Esophagus muscularis mucosa (tissue), 4 donors: ENCODE results near the gene TOR1AIP2. TPM values are rescaled to one million over a fixed set of nuclear protein-coding genes. Genes with fewer than 3 reads are reported as not detected.

Experiments
- DNase-seq: peaks from one replicate; pipeline ENCODE4 v3.0.0-alpha.2; 2017; ENCODE audit errors: extremely low spot score
- H3K27ac ChIP-seq, 4 donors: fragments of 200-600 bp; sonication (generic); replicated peaks in 1 of 4; 1 replicate in 3 of 4; 2 replicates in 1 of 4; pipeline ENCODE4 v1.5.1; 2016 to 2019; ENCODE audit warnings: mild to moderate bottlenecking in 1 of 4
- H3K27me3 ChIP-seq, 4 donors: fragments of 200-600 bp; sonication (generic); one replicate each; pipeline versions ENCODE4 v1.5.1 to v1.6.0; 2016 to 2019
- H3K36me3 ChIP-seq, 4 donors: fragments of 200-600 bp; sonication (generic); one replicate each; pipeline ENCODE4 v1.5.1; 2016 to 2019
- H3K4me1 ChIP-seq, 4 donors: fragments of 200-600 bp; sonication (generic); one replicate each; pipeline ENCODE4 v1.5.1; 2016 to 2019
- H3K4me3 ChIP-seq, 4 donors: fragments of 200-600 bp; sonication (generic); 1 replicate in 2 of 4; 2 replicates in 2 of 4; pipeline ENCODE4 v1.5.1; 2016 to 2019; ENCODE audit warnings: mild to moderate bottlenecking in 4 of 4, moderate library complexity in 1 of 4
- H3K9me3 ChIP-seq, 4 donors: fragments of 200-600 bp; sonication (generic); 1 replicate in 3 of 4; 2 replicates in 1 of 4; pipeline ENCODE4 v1.5.1; 2016 to 2019
- EP300 ChIP-seq: sonication (generic); formaldehyde crosslinking; IDR thresholded peaks from one replicate; pipeline ENCODE4 v1.6.1; 2017; ENCODE audit warnings: antibody characterized with exemption
- POLR2A ChIP-seq: fragments of 450-650 bp; IDR thresholded peaks from one replicate; pipeline ENCODE4 v1.6.1; 2017; ENCODE audit warnings: antibody characterized with exemption, moderate library complexity, mild to moderate bottlenecking, low read depth
- POLR2AphosphoS5 ChIP-seq, 2 donors: sonication (generic); formaldehyde crosslinking; IDR thresholded peaks; one replicate each; pipeline ENCODE4 v1.6.1; 2017; ENCODE audit warnings: antibody characterized with exemption in 2 of 2
- WGBS: methylation state at CpG from one replicate; pipeline ENCODE4 v1.1.5; 2018; 5-methylcytosine and 5-hydroxymethylcytosine counted together
- intact Hi-C: fragments of 100-400 bp; cut with DNase I; formaldehyde crosslinking; loops from one replicate; pipeline ENCODE4 v1.15.1; 2023
- total RNA-seq, 4 donors: library from RNA; depleted of rRNA; stranded (reverse); fragments of >200 nt; gene quantifications; one replicate each; pipeline versions ENCODE4 v1.1.0 to v1.2.1, GENCODE V29; 2016
- TF ChIP-seq, protein P1 (sequence below), 3 experiments: fragments of 200-600 bp in 2 of 3; fragments of 450-650 bp in 1 of 3; sonication (generic) in 2 of 3; IDR thresholded peaks; one replicate each; pipeline ENCODE4 v1.5.1; 2017 to 2019; ENCODE audit warnings: antibody characterized with exemption in 3 of 3, mild to moderate bottlenecking in 2 of 3, moderate library complexity in 1 of 3

TOR1AIP2 gene
- total RNA-seq, 4 donors from 2014 or later, result 42.8 to 71.1 (median 47.0) TPM

DNA sequence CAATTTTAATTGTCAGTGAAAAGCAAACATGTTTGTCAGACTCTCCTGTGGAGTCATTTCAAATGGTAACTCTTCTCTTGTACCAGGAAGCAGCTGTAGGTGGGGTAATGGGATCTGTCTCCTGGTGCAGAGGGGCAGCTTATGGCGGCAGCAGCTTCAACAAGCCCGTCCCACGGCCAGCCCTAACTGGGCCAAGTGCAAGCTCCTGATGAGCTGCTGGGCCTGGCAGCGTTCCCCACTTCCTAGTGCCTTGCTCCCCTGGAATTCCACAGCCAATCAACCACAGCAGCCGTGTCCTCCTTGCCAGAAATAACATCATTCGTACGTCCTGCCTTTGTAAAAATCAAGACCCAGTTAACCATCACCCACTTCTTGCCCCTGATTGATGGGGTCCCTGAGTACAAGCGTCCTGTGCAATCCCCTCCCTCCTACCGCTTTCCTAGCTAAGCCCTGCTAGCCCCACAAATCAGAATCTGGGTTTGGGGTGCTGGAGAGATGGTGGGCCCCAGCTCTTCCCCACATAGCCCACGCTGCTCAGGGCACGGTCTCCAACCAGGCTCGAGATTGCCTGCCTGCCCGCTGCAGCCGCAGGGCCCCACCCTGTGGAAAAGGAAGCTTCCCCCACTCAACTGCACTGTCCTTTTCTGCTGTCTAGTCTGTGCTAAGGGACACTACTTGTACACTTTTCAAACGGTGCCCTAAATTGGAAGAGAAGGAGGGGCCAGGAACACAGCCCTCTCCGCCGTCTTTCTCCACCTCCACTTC is 61.2 kb downstream of the TOR1AIP2 start:
- no peaks in the 10 kb centered on the region for H3K9me3 ChIP-seq
- H3K4me1 ChIP-seq, result peaks cover 21 to 45% (median 32%) of the 10 kb centered on the region in 4 donors
- intact Hi-C loops, result no loop called here
- no peak overlapping the region for H3K4me3 ChIP-seq
- 68% methylated on average over 17 of the region's 17 CpGs for WGBS
- no peaks in the 10 kb centered on the region for H3K27me3 ChIP-seq
- TF ChIP-seq POLR2A, result no peak
- TF ChIP-seq POLR2AphosphoS5 (IDR thresholded peaks at IDR 0.05), result peak in 1 of 2 donors; percentile 43
- TF ChIP-seq, protein P1, sequence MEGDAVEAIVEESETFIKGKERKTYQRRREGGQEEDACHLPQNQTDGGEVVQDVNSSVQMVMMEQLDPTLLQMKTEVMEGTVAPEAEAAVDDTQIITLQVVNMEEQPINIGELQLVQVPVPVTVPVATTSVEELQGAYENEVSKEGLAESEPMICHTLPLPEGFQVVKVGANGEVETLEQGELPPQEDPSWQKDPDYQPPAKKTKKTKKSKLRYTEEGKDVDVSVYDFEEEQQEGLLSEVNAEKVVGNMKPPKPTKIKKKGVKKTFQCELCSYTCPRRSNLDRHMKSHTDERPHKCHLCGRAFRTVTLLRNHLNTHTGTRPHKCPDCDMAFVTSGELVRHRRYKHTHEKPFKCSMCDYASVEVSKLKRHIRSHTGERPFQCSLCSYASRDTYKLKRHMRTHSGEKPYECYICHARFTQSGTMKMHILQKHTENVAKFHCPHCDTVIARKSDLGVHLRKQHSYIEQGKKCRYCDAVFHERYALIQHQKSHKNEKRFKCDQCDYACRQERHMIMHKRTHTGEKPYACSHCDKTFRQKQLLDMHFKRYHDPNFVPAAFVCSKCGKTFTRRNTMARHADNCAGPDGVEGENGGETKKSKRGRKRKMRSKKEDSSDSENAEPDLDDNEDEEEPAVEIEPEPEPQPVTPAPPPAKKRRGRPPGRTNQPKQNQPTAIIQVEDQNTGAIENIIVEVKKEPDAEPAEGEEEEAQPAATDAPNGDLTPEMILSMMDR (IDR thresholded peaks at IDR 0.05), result no peak
- no peak for DNase-seq
- H3K36me3 ChIP-seq, result no peaks in the 10 kb centered on the region
- peak overlapping the region in 2 of 4 donors; percentile 7 to 24 for H3K27ac ChIP-seq

DNA sequence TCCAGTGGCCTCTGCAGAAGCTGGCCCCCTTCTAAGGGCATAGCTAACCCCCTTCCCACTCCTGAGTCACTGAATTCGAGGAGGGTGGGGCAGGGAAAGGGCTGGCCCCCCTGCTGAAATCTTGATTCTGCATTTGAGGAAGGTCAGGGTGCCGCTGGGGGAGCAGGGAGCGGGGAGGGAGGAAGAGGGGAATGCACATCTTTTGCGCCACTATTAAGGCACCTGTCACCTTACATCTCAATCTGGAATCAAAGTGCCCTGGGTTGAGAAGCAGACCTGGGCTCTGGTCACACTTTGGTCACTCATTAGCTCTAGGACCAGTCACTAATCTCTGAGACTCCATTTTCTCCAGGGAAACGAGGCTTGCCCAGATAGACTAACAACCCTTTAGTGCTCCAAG is 62.0 kb downstream of the TOR1AIP2 start:
- H3K4me1 ChIP-seq, result peaks cover 21 to 45% (median 32%) of the 10 kb centered on the region in 4 donors
- peak overlapping the region; percentile 46 to 59 (median 49) for H3K4me3 ChIP-seq
- no peaks in the 10 kb centered on the region for H3K9me3 ChIP-seq
- no peak for DNase-seq
- TF ChIP-seq, protein P1 (IDR thresholded peaks at IDR 0.05), result no peak
- TF ChIP-seq EP300 (no peak), POLR2A (no peak), POLR2AphosphoS5 (IDR thresholded peaks at IDR 0.05) (no peak)
- intact Hi-C loops, result no loop called here
- no peaks in the 10 kb centered on the region for H3K36me3 ChIP-seq
- H3K27me3 ChIP-seq, result no peaks in the 10 kb centered on the region
- WGBS, result 51% methylated on average over 4 of the region's 5 CpGs
- H3K27ac ChIP-seq, result peak overlapping the region in 2 of 4 donors; percentile 7 to 24

DNA sequence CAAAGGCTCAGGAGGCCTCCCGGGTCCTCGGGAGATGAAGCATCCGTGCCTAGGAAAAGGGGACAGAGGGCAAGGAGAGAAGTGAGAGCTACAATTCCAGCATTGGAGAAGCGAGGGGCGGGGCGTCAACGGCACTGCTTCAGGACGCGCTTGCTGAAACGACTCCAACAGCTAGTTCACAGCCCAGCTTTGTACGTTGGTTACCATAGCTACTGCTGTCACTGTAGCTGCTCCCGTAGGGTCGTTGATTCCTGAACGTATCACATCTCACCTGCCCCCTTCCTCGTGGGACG is 63.1 kb downstream of the TOR1AIP2 start:
- peak overlapping the region in 2 of 4 donors; percentile 7 to 40 for H3K27ac ChIP-seq
- peaks cover 24 to 45% (median 37%) of the 10 kb centered on the region in 4 donors for H3K4me1 ChIP-seq
- intact Hi-C loops, result no loop called here
- H3K36me3 ChIP-seq, result no peaks in the 10 kb centered on the region
- 6% methylated on average over 14 of the region's 16 CpGs for WGBS
- DNase-seq, result no peak
- no peak for TF ChIP-seq POLR2AphosphoS5 (IDR thresholded peaks at IDR 0.05)
- no peaks in the 10 kb centered on the region for H3K9me3 ChIP-seq
- H3K4me3 ChIP-seq, result peak overlapping the region; percentile 46 to 59 (median 49)
- H3K27me3 ChIP-seq, result peaks cover 0 to 7% (median 0%) of the 10 kb centered on the region in 4 donors

DNA sequence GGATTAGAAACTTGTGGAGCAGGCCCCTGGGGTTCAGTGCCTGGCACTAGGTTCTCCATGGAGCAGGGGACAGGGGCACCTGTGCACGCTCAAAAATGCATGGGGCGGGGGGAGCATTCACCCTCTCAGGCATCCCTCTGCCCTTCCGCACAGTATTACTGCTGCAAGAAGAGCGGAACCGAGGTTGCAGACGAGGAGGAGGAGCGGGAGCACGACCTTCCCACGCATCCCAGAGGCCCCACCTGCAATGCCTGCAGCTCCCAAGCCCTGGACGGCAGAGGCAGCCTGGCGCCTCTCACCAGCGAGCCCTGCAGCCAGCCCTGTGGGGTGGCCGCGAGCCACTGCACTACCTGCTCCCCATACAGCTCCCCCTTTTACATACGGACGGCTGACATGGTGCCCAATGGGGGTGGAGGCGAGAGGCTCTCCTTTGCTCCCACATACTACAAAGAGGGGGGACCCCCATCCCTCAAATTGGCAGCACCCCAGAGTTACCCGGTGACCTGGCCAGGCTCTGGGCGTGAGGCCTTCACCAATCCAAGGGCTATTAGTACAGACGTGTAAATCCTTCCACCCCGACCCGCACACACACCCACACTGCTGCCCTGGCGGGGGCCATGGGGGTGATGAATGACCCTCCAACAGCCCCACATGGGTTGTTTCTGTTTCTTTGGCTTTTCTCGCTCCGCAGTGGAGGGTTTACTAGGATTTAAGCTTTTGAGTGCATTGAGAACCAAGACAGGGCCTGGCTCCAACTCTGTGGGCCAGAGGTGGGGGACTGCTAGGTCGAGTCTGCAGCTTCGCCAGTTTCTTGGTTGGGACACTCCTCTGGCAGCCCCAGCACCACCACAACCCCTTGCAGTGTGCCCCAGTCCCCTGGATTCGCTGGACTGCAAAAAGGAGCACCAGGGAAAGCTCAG is 63.7 kb downstream of the TOR1AIP2 start:
- WGBS, result 87% methylated on average over 28 of the region's 28 CpGs
- Histone ChIP-seq H3K9me3 (no peaks in the 10 kb centered on the region), H3K4me1 (peaks cover 25 to 45% (median 37%) of the 10 kb centered on the region in 4 donors), H3K4me3 (peak overlapping the region; percentile 46 to 59 (median 49)), H3K27ac (peak overlapping the region in 1 of 4 donors; percentile 40), H3K27me3 (peaks cover 0 to 7% (median 0%) of the 10 kb centered on the region in 4 donors), H3K36me3 (no peaks in the 10 kb centered on the region)
- no peak for DNase-seq
- TF ChIP-seq EP300 (no peak), POLR2A (no peak), POLR2AphosphoS5 (IDR thresholded peaks at IDR 0.05) (no peak)
- TF ChIP-seq, protein P1 (IDR thresholded peaks at IDR 0.05), result no peak
- intact Hi-C loops, result no loop called here
